ENCODE data around the gene GARS1.

The GARS1 gene

GRCh38 chr7:30646154-30646553 is 51.5 kb downstream of the GARS1 start:
- Histone ChIP-seq H3F3A (ENCODE audit: control insufficient read depth, insufficient read depth) (peaks cover 10% of the 10 kb centered on the region), H3K4me2 (ENCODE audit: low read length) (no peak overlapping the region), H3K4me3 (ENCODE audit: low read length) (no peak overlapping the region), H4K20me1 (ENCODE audit: control insufficient read depth, insufficient read depth, low read depth, low read length) (no peaks in the 10 kb centered on the region), H3K4me1 (ENCODE audit: control insufficient read depth, low read length) (no peaks in the 10 kb centered on the region), H3K36me3 (ENCODE audit: control insufficient read depth, low read length) (peaks cover 34% of the 10 kb centered on the region), H3K9me2 (replicated peaks; ENCODE audit: control insufficient read depth, low read length) (no peaks in the 10 kb centered on the region), H3K79me2 (ENCODE audit: control insufficient read depth, low read length) (no peaks in the 10 kb centered on the region), H3K27ac (ENCODE audit: low read depth, low read length) (no peak overlapping the region), H3K27me3 (ENCODE audit: control insufficient read depth, low read length) (no peaks in the 10 kb centered on the region), H3K9me3 (ENCODE audit: control insufficient read depth, insufficient read depth, low read length) (no peaks in the 10 kb centered on the region)
- TF ChIP-seq EZH2phosphoT487 (IDR thresholded peaks at IDR 0.05; ENCODE audit: borderline replicate concordance, low read length): no peak
- TF ChIP-seq, protein P1, sequence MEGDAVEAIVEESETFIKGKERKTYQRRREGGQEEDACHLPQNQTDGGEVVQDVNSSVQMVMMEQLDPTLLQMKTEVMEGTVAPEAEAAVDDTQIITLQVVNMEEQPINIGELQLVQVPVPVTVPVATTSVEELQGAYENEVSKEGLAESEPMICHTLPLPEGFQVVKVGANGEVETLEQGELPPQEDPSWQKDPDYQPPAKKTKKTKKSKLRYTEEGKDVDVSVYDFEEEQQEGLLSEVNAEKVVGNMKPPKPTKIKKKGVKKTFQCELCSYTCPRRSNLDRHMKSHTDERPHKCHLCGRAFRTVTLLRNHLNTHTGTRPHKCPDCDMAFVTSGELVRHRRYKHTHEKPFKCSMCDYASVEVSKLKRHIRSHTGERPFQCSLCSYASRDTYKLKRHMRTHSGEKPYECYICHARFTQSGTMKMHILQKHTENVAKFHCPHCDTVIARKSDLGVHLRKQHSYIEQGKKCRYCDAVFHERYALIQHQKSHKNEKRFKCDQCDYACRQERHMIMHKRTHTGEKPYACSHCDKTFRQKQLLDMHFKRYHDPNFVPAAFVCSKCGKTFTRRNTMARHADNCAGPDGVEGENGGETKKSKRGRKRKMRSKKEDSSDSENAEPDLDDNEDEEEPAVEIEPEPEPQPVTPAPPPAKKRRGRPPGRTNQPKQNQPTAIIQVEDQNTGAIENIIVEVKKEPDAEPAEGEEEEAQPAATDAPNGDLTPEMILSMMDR (IDR thresholded peaks at IDR 0.05; ENCODE audit: low read depth, low read length, poor library complexity, severe bottlenecking): no peak

GRCh38 chr7:30647589-30648364 is 53.1 kb downstream of the GARS1 start:
- Histone ChIP-seq H3K27ac (ENCODE audit: low read depth, low read length) (no peak overlapping the region), H3K4me3 (ENCODE audit: low read length) (no peak overlapping the region), H3K36me3 (ENCODE audit: control insufficient read depth, low read length) (peaks cover 32% of the 10 kb centered on the region), H3F3A (ENCODE audit: control insufficient read depth, insufficient read depth) (peaks cover 10% of the 10 kb centered on the region), H3K9me3 (ENCODE audit: control insufficient read depth, insufficient read depth, low read length) (no peaks in the 10 kb centered on the region), H3K4me1 (ENCODE audit: control insufficient read depth, low read length) (no peaks in the 10 kb centered on the region), H3K79me2 (ENCODE audit: control insufficient read depth, low read length) (no peaks in the 10 kb centered on the region), H3K27me3 (ENCODE audit: control insufficient read depth, low read length) (no peaks in the 10 kb centered on the region), H3K4me2 (ENCODE audit: low read length) (no peak overlapping the region), H4K20me1 (ENCODE audit: control insufficient read depth, insufficient read depth, low read depth, low read length) (no peaks in the 10 kb centered on the region), H3K9me2 (replicated peaks; ENCODE audit: control insufficient read depth, low read length) (no peaks in the 10 kb centered on the region)
- TF ChIP-seq, protein P1 (IDR thresholded peaks at IDR 0.05; ENCODE audit: low read depth, low read length, poor library complexity, severe bottlenecking): no peak
- no peak for TF ChIP-seq EZH2phosphoT487 (IDR thresholded peaks at IDR 0.05; ENCODE audit: borderline replicate concordance, low read length)

DNA sequence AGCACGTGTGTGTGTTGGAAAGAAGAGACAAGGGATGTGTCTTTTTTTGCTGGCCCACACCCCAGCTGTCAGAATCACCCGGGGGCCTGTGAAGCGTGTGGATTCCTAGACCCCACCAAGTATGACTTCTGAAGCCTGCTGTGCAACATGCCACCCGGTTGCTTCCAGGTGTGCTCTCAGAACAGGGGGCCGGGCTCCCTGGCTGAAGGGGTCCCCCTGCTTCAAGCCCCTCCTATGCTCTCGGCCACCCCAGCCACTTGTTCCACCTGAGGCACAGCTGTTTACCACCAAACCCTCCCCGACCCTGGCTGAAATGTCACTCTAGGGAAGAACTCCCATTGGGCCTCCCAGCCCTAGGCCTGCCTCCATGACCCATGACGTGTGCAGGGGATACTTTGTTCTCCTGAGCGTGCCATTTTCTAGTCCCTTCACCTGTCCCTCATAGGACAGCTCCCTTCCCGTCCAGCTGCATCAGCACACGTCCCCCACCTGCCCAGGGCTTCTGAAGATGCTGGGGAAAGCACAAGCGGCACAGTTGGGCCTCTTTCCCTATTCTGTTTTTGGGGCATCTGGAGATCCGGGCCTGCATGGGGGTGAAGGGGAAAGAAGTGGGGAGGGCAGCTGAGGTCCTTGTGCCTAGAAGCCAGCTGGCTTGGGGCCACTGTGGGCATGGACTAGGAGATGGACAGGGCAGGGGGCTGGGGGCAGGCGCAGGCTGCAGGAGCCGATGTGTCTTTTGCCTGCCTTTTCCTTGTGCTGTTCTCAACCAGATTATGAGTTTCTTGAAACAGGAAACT is 54.3 kb downstream of the GARS1 start:
- no peaks in the 10 kb centered on the region for H3K4me1 ChIP-seq (ENCODE audit: control insufficient read depth, low read length)
- H3K4me3 ChIP-seq (ENCODE audit: low read length): no peak overlapping the region
- no peaks in the 10 kb centered on the region for H3K79me2 ChIP-seq (ENCODE audit: control insufficient read depth, low read length)
- peaks cover 21% of the 10 kb centered on the region for H3K36me3 ChIP-seq (ENCODE audit: control insufficient read depth, low read length)
- H3K4me2 ChIP-seq (ENCODE audit: low read length): no peak overlapping the region
- no peaks in the 10 kb centered on the region for H4K20me1 ChIP-seq (ENCODE audit: control insufficient read depth, insufficient read depth, low read depth, low read length)
- TF ChIP-seq, protein P1 (IDR thresholded peaks at IDR 0.05; ENCODE audit: low read depth, low read length, poor library complexity, severe bottlenecking): no peak
- no peak for TF ChIP-seq EZH2phosphoT487 (IDR thresholded peaks at IDR 0.05; ENCODE audit: borderline replicate concordance, low read length)
- H3K9me2 ChIP-seq (replicated peaks; ENCODE audit: control insufficient read depth, low read length): no peaks in the 10 kb centered on the region
- peaks cover 7% of the 10 kb centered on the region for H3F3A ChIP-seq (ENCODE audit: control insufficient read depth, insufficient read depth)
- no peaks in the 10 kb centered on the region for H3K9me3 ChIP-seq (ENCODE audit: control insufficient read depth, insufficient read depth, low read length)
- no peak overlapping the region for H3K27ac ChIP-seq (ENCODE audit: low read depth, low read length)
- no peaks in the 10 kb centered on the region for H3K27me3 ChIP-seq (ENCODE audit: control insufficient read depth, low read length)

All from DOHH2 (cell line).